Naive B cell (primary cell): ENCODE results near the gene FAM210B. TPM values are rescaled to one million over a fixed set of nuclear protein-coding genes. Genes with fewer than 3 reads are reported as not detected.
"Not testable (repeated sequence)": the region's sequence is repeated elsewhere in the genome, so short reads cannot be mapped to it uniquely, and the experiment has no call there.

Experiments used
- ATAC-seq, 2 donors: fragments of 150-1000 bp; cut with Tn5 transposase; 2 replicates each; pipeline ENCODE4 v1.10.0; 2021; ENCODE audit warnings: low read depth in 2 of 2, mild to moderate bottlenecking in 2 of 2, moderate library complexity in 2 of 2
- DNase-seq: peaks from one replicate; pipeline ENCODE4 v3.0.0; 2022
- H3K27ac Mint-ChIP-seq, 6 donors: one replicate each; pipeline ENCODE4 v1.8.0; 2020 to 2022; ENCODE audit warnings: mild to moderate bottlenecking in 6 of 6, mixed read lengths in 6 of 6, moderate library complexity in 5 of 6, inconsistent platforms in 2 of 6
- H3K27me3 Mint-ChIP-seq, 3 donors: one replicate each; pipeline ENCODE4 v1.8.0; 2021 to 2022; ENCODE audit warnings: mixed read lengths in 3 of 3, mild to moderate bottlenecking in 1 of 3
- H3K36me3 Mint-ChIP-seq, 2 donors: one replicate each; pipeline ENCODE4 v1.8.0; 2020 to 2022; ENCODE audit warnings: mixed read lengths in 2 of 2, inconsistent platforms in 1 of 2, mild to moderate bottlenecking in 1 of 2
- H3K4me1 Mint-ChIP-seq, 3 donors: one replicate each; pipeline ENCODE4 v1.8.0; 2020 to 2022; ENCODE audit warnings: mixed read lengths in 3 of 3, inconsistent platforms in 1 of 3, mild to moderate bottlenecking in 1 of 3, moderate library complexity in 1 of 3
- H3K4me3 Mint-ChIP-seq, 8 donors: one replicate each; pipeline ENCODE4 v1.8.0; 2020 to 2022; ENCODE audit warnings: mild to moderate bottlenecking in 8 of 8, mixed read lengths in 8 of 8, moderate library complexity in 8 of 8, inconsistent platforms in 2 of 8
- H3K9me3 Mint-ChIP-seq, 7 donors: one replicate each; pipeline ENCODE4 v1.8.0; 2020 to 2022; ENCODE audit warnings: mixed read lengths in 7 of 7, mild to moderate bottlenecking in 5 of 7, inconsistent platforms in 2 of 7, moderate library complexity in 1 of 7
- polyA plus RNA-seq, 6 donors: library from polyadenylated mRNA; unstranded; fragments of 300-500 nt; fragmentation: Illumina TruSeq; gene quantifications; one replicate each; pipeline ENCODE4 v1.2.3, GENCODE V29; 2021; ENCODE audit warnings: low read depth in 6 of 6

The FAM210B gene
- polyA plus RNA-seq, 6 donors from 2014 or later = 10.5 to 25.6 (median 13.6) TPM

DNA sequence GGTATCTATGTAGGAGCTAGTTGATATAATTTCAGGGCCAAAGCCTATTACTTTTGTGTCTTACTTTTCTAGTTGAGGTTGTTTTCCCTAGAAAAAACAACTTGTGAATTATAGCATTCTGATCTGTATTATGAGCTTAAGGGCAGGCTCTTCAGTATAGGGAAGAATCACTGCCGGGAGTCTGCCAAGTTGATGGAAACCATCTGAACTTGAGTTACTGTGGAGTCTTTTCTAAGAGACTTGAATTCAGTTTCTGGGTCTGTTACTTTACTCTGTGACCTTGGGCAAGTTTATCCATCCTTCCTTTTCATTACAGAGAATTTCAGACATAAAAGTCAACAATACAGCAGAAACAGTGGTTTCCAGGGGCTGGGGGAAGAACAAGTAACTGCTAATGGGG lies 51.2 kb downstream of the FAM210B start:
- Mint-ChIP-seq H3K4me1 (peaks cover 14 to 15% (median 14%) of the 10 kb centered on the region in 3 donors), H3K9me3 (no peaks in the 10 kb centered on the region), H3K36me3 (peaks cover 5 to 7% of the 10 kb centered on the region in 2 donors), H3K27me3 (no peaks in the 10 kb centered on the region), H3K4me3 (no peak overlapping the region), H3K27ac (no peak overlapping the region)
- DNase-seq (no peak), ATAC-seq (no peak)

DNA sequence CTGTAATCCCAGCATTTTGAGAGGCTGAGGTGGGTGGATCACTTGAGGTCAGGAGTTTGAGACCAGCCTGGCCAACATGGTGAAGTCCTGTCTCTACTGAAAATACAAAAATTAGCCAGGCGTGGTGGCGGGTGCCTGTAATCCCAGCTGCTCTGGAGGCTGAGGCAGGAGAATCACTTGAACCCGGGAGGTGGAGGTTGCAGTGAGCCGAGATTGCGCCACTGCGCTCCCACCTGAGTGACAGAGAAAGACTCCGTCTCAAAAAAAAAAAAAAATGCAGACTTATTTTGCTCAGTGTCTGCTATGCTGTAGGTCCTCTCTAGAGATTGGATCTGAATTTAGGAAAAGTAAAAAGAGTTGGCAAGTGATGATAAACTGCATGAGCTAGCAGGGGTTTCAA lies 52.5 kb downstream of the FAM210B start:
- Mint-ChIP-seq H3K4me3 (peak overlapping the region; percentile 31 to 84 (median 68)), H3K4me1 (peaks cover 14 to 15% (median 14%) of the 10 kb centered on the region in 3 donors), H3K27ac (peak overlapping the region; percentile 6 to 89 (median 58))
- not testable (repeated sequence) for DNase-seq, H3K27me3 Mint-ChIP-seq, H3K9me3 Mint-ChIP-seq, ATAC-seq, H3K36me3 Mint-ChIP-seq

DNA sequence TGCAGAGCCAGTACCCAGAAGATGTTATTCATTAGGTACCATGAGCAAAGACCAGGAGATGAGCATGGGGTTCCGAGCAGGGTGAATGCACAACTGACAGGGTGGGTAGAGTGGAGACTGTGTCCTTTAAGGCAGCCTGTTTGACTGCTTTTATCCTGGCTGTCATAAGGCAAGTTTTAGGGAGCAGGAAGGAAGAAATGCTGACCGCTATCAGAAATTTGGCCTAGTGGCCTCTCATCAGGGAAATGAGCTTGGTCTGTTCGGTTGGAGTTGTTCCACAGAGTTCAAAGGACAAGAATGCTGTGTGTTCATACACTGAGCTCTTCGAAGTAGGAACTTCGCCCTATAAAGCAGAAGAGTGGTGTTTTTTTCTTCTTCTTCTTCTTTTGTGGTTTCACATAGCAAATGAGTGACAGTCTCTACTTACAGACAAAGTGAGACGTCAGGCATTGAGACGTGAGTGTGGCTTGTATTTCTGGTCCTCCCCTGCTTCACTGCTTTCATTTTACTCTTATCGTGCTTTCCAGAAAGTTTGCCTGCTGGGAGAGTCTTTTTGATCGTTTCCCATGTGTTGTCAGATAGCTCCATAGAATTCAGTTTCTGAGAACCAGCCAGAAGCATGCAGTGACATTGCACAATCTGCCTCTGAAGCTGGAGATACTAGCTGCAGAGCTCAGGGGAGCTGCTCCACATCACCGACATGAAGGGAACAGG lies 53.1 kb downstream of the FAM210B start, which contains the start of gene CASS4:
Gene CASS4 (plus strand): TSS at position 502 of the 714 bp plus-strand sequence. CDS start 199 bp downstream, at position 701.
- Mint-ChIP-seq H3K4me3 (peak within 1 kb of the TSS; percentile 52 to 84 (median 72)), H3K4me1 (peaks cover 14 to 15% (median 14%) of the 10 kb centered on the region in 3 donors), H3K9me3 (no peaks in the 10 kb centered on the region), H3K27me3 (no peaks in the 10 kb centered on the region), H3K27ac (peak within 1 kb of the TSS; percentile 32 to 89 (median 87)), H3K36me3 (peaks cover under 1 to 5% of the 10 kb centered on the region in 2 donors)
- DNase-seq = peak; percentile 23
- peak; percentile 84 to 93 for ATAC-seq

DNA sequence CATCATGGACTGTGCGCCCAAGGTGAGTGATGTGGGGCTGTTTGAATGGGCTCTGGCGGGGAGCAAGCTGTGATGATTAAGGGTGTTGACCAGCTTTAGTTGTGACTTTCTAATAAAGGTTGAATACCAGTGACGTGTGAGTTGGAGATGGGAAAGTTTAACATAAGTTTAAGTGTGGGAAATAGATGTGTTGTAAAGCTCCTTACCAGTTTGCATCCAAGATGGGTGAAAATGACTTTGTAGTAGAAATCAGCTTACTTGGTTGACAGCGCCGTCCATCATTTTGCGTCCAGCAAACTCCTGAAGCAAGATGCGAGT lies 53.7 kb downstream of the FAM210B start:
- DNase-seq (no peak), ATAC-seq (no peak)
- Mint-ChIP-seq H3K4me1 (peaks cover 14 to 15% (median 14%) of the 10 kb centered on the region in 3 donors), H3K9me3 (no peaks in the 10 kb centered on the region), H3K4me3 (peak overlapping the region in 7 of 8 donors; percentile 52 to 84 (median 65)), H3K36me3 (peaks cover 6 to 8% of the 10 kb centered on the region in 2 donors), H3K27me3 (no peaks in the 10 kb centered on the region), H3K27ac (peak overlapping the region in 5 of 6 donors; percentile 3 to 86 (median 32))

DNA sequence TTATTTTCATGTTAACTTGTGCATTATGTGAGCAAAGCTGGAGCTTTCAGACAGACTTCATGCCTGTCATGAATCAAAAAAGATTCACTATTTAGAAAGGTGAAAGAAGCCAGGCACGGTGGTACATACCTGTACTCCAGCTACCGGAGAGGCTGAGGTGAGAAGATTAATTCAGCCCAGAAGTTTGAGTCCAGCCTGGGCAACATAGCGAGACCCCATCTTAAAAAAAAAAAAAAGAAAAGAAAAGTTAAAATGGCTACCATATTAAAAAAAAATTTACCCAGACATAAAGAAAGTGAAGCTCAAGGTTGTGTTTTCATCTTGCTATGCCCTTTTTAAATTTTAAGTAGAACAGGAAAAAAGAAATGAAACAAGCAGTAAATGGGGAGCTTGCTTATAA lies 54.2 kb downstream of the FAM210B start:
- Mint-ChIP-seq H3K27ac (peak overlapping the region in 3 of 6 donors; percentile 83 to 88 (median 88)), H3K4me3 (peak overlapping the region in 1 of 8 donors; percentile 4), H3K9me3 (no peaks in the 10 kb centered on the region), H3K36me3 (peaks cover 8% of the 10 kb centered on the region in 2 donors), H3K27me3 (no peaks in the 10 kb centered on the region), H3K4me1 (peaks cover 14 to 16% (median 15%) of the 10 kb centered on the region in 3 donors)
- DNase-seq = no peak
- no peak for ATAC-seq

DNA sequence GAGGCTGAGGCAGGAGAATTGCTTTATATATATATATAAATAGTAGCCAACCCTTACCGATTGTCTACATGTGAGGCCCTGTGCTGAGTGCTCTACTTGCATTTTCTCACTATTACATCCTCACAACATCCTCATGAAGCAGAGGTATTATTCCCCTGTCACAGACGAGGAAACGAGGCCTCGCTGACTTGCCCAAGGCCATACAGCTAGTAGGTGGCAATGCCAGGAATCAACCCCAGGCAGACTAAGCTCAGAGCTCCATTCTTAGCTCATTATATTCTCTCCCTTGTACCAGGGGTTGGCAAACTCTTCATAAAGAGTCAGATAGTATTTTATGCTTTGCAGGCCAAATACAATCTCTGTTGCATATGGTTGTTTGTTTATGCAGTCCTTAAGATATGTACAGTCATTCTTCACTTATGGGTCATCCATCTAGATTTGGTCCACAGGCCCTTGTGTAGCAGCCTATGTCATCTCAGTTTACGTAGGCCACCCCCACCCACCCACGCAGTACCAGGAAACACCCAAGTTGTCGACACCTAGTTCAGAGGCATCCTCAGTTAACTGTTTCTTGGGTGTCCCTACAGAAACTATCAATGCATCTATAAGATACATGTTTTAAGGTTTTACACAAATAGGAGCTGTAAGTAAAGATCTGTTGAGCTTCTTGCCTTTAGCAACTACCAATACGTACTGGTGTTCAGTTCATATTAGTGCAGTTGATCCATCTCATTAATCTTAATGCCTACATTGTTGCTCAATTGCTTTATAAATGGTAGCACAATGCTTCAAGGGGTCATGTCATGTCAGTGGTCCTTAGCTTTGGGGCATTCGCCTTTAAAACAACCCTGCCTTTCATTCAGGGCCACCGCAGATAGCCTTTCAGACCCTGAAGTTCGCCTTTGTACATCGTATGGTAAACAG lies 56.3 kb downstream of the FAM210B start:
- Mint-ChIP-seq H3K4me1 (peaks cover 19 to 26% (median 19%) of the 10 kb centered on the region in 3 donors), H3K27ac (no peak overlapping the region), H3K9me3 (no peaks in the 10 kb centered on the region), H3K27me3 (peaks cover 0 to 5% (median 0%) of the 10 kb centered on the region in 3 donors), H3K36me3 (peaks cover 8 to 12% of the 10 kb centered on the region in 2 donors), H3K4me3 (peak overlapping the region in 1 of 8 donors; percentile 5)
- ATAC-seq (no peak), DNase-seq (no peak)

DNA sequence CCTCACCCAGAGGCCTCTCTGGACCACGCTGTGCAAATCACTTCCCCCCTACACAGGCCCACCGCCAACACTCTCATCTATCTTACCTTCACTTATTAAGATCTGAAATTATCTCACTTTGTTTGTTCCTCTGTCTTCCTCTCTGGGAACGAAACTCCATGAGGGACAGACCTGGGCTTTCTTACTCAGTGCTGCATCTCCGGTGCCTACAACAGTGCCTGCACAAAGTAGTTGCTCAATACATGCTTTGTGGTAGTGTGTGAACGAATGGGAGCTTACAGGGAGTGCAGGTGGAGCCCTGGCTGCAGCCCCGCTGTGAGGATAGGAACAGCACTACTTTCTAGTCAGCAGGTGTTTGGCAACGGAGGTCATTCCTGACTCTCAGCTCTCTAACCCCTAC lies 58.6 kb downstream of the FAM210B start:
- no peaks in the 10 kb centered on the region for H3K9me3 Mint-ChIP-seq
- H3K27me3 Mint-ChIP-seq = peaks cover 0 to 8% (median 5%) of the 10 kb centered on the region in 3 donors
- no peak overlapping the region for H3K4me3 Mint-ChIP-seq
- peaks cover 5 to 13% (median 6%) of the 10 kb centered on the region in 3 donors for H3K4me1 Mint-ChIP-seq
- H3K27ac Mint-ChIP-seq = peak overlapping the region in 3 of 6 donors; percentile 29 to 70 (median 31)
- peaks cover 8 to 12% of the 10 kb centered on the region in 2 donors for H3K36me3 Mint-ChIP-seq
- ATAC-seq = no peak
- DNase-seq = no peak

DNA sequence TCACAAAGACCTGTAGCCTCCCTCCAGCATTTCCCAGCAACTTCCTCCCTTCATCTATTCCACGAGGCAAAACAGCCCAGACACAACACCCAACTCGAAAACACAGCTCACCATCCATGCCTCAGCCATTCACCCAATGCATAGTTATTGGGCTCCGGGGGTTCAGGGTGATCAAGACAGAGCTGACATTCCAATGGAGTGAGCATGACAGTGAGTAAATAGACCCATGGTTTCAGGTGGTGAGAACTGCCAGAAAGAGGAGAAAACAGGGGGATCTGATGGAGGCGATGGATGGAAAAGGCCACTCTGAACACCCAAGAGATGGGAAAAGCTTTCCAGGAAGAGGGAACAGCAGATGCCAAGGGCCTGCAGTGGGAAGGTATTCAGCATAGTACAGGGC lies 59.1 kb downstream of the FAM210B start:
- Mint-ChIP-seq H3K4me1 (peaks cover 4 to 12% (median 9%) of the 10 kb centered on the region in 3 donors), H3K9me3 (no peaks in the 10 kb centered on the region), H3K27ac (peak overlapping the region in 2 of 6 donors; percentile 44 to 70), H3K4me3 (peak overlapping the region in 2 of 8 donors; percentile 1 to 45), H3K36me3 (peaks cover 8 to 12% of the 10 kb centered on the region in 2 donors), H3K27me3 (peaks cover 0 to 8% (median 5%) of the 10 kb centered on the region in 3 donors)
- ATAC-seq (no peak), DNase-seq (no peak)

Other genes starting within 250 kb of the FAM210B start
- gene MC3R, start 110.2 kb upstream of the FAM210B start, polyA plus RNA-seq = not detected
- gene AURKA, start 33.2 kb downstream of the FAM210B start, polyA plus RNA-seq = 1 to 10 TPM in 2 of 6 donors, under 1 TPM in 3, not detected in 1; 0.13 to 1.6 (median 0.96) TPM
- gene CSTF1, start 33.7 kb downstream of the FAM210B start, polyA plus RNA-seq = 10 to 100 TPM; 23.6 to 38.0 (median 26.5) TPM
- gene CASS4, start 53.3 kb downstream of the FAM210B start, polyA plus RNA-seq = under 1 TPM in 4 of 6 donors, not detected in 2; 0.20 to 0.46 (median 0.28) TPM
- gene RTF2, start 109.7 kb downstream of the FAM210B start, polyA plus RNA-seq = 100 to 1,000 TPM; 130 to 152 (median 141) TPM
- 1 to 10 TPM in 1 of 6 donors, under 1 TPM in 3, not detected in 2; 0.38 to 1.1 (median 0.73) TPM for gene FAM209A, start 165.8 kb downstream of the FAM210B start, polyA plus RNA-seq
- under 1 TPM in 2 of 6 donors, not detected in 4; 0.62 to 0.73 TPM for gene FAM209B, start 174.3 kb downstream of the FAM210B start, polyA plus RNA-seq